Measurements from ENCODE around the gene PTPRN2. TPM values are rescaled to one million over a fixed set of nuclear protein-coding genes. Genes with fewer than 3 reads are reported as not detected.
A peak's percentile ranks its signal among the peaks of the same experiment; 100 is the strongest.
"Not testable (repeated sequence)": the region's sequence is repeated elsewhere in the genome, so short reads cannot be mapped to it uniquely, and the experiment has no call there.

Gene PTPRN2
- total and polyA plus RNA-seq, 5 experiments from 2014 or later: 0.69 to 1.5 (median 0.99) TPM

DNA sequence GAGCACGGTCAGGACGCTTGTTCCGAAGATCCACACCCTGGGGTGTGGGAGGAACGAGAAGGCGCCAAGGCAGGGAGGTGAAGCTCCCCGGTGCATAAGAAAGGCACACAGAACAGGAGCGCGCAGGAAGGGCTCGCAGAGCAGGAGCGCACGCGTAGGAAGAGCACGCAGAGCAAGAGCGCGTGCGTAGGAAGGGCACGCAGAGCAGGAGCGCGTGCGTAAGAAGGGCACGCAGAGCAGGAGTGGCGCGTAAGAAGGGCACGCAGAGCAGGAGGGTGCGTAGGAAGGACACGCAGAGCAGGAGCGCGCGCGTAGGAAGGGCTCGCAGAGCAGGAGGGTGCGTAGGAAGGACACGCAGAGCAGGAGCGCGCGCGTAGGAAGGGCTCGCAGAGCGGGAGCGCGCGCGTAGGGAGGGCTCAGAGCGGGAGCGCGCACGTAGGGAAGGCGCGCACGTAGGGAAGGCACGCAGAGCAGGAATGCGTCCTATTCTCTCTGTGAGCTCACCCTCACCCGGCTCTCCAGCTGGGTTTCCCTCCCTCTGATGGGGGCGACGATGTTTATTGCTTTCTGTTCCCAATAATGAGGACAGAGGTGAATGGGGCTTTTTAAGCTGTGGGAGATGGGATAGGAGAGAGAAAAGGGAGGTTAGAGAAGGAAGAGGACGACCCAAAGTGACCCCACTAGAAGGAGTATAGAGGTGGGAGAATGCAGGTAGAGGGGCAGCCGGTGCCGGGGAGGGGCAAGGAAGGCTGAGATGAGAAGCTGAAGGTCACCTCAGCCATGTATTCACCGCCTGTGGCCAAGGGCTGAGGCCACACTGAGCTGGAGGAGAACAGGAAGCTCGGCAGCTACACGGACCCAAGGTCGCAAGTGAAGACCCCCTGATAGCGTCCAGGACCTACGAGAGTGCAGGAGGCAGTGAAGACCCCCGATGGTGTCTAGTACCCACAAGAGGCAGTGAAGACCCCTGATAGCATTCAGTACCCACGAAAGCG, 423.2 kb downstream of the PTPRN2 start:
- peaks cover 0 to 24% (median 3%) of the 10 kb centered on the region in 5 donors for H3K27me3 Mint-ChIP-seq
- ATAC-seq (no peak), DNase-seq (no peak)
- H3K4me1 Mint-ChIP-seq: peaks cover 0 to 3% (median 0%) of the 10 kb centered on the region in 4 donors
- no peaks in the 10 kb centered on the region for H3K36me3 Mint-ChIP-seq
- H3K4me3 Mint-ChIP-seq: no peak overlapping the region
- H3K27ac Mint-ChIP-seq: no peak overlapping the region
- H3K9me3 Mint-ChIP-seq: peaks cover 0 to 12% (median 7%) of the 10 kb centered on the region in 9 donors
- POLR2A ChIA-PET: no interaction called here

DNA sequence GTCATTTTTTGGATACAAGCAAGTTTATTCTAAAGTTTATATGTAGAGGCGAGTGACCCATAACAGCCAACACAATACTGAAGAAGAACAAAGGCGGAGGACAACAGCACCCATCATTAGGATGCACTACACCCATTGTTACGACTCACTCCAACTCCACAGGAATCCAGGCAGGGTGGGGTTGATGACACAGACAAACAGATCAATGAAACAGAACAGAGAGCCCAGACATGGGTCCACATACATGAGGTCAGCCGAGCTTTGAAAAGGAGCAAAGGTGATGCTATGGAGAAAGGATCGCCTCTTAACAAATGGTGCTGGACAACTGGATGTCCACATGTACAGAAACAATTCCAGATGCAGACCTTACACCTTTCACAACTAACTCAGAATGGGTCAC, 426.4 kb downstream of the PTPRN2 start:
- Mint-ChIP-seq H3K27me3 (peaks cover 0 to 18% (median 0%) of the 10 kb centered on the region in 5 donors), H3K4me1 (peaks cover 0 to 3% (median 0%) of the 10 kb centered on the region in 4 donors), H3K27ac (no peak overlapping the region), H3K4me3 (no peak overlapping the region), H3K36me3 (no peaks in the 10 kb centered on the region), H3K9me3 (peaks cover 0 to 12% (median 7%) of the 10 kb centered on the region in 9 donors)
- POLR2A ChIA-PET: no interaction called here
- no peak for ATAC-seq
- no peak for DNase-seq

DNA sequence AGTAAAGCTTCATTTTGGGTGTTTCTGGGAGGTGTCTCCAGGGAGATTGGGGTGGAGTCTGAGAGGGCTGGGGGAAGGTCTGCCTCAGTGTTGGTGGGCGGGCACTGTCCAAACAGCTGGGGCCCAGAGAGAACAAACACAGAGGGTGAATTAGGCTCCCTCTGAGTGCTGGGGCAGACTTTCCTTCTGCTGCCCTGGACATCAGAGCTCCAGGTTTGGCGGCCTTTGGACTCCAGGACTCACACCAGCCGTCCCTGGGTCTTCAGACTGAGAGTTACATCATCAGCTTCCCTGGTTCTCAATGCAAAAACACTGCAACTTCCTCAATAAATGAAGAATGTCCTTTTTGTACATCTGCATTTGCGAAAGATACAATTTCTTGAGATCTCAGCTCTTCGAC, 427.4 kb downstream of the PTPRN2 start:
- POLR2A ChIA-PET: no interaction called here
- DNase-seq (no peak), ATAC-seq (no peak)
- Mint-ChIP-seq H3K27ac (no peak overlapping the region), H3K9me3 (peaks cover 0 to 21% (median 7%) of the 10 kb centered on the region in 9 donors), H3K4me1 (peaks cover 0 to 3% (median 0%) of the 10 kb centered on the region in 4 donors), H3K4me3 (no peak overlapping the region), H3K36me3 (peaks cover 0 to 6% (median 0%) of the 10 kb centered on the region in 3 donors), H3K27me3 (peaks cover 0 to 24% (median 5%) of the 10 kb centered on the region in 5 donors)

DNA sequence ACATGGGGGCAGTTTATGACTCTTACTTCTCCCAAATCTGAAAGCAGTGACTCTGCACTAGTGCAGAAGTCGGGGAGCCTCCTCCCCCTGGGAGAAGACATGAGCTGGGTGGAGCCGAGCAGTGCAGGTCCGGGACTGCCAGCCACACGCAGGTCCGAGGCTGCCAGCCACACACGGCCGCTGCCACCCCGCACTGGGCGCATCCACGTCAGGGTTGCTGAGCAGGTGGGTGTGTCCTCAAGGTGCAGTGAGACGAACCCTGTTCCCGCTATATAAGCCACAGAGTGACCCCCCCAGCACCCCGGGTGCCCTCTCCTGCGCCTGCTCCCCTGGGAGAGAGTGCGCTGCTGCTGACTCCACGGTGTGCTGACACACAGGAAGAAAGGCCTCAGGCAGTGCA, 430.2 kb downstream of the PTPRN2 start:
- Mint-ChIP-seq H3K27ac (no peak overlapping the region), H3K9me3 (peaks cover 0 to 13% (median 4%) of the 10 kb centered on the region in 9 donors), H3K27me3 (peaks cover 0 to 9% (median 8%) of the 10 kb centered on the region in 5 donors), H3K4me3 (no peak overlapping the region), H3K4me1 (no peaks in the 10 kb centered on the region), H3K36me3 (peaks cover 0 to 6% (median 0%) of the 10 kb centered on the region in 3 donors)
- no peak for DNase-seq
- POLR2A ChIA-PET: no interaction called here
- no peak for ATAC-seq

DNA sequence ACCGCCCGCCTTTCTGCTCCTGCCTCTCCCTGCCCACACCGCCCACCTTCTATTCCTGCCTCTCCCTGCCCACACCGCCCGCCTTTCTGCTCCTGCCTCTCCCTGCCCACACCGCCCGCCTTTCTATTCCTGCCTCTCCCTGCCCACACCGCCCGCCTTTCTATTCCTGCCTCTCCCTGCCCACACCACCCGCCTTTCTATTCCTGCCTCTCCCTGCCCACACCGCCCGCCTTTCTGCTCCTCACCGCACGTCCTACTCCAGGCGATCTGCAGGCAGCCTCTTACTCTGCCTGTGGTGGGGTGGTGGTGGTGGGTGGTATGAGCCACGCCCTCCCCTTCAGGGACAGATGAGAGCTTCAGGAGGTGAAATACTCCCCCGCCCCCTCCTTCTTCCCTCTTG, 436.4 kb downstream of the PTPRN2 start:
- H3K36me3 Mint-ChIP-seq, H3K27ac Mint-ChIP-seq, ATAC-seq, POLR2A ChIA-PET, H3K4me3 Mint-ChIP-seq, H3K4me1 Mint-ChIP-seq: not testable (repeated sequence)
- DNase-seq: peak in 5 of 10 donors; percentile 1 to 73 (median 23)
- peaks cover 0 to 13% (median 4%) of the 10 kb centered on the region in 9 donors for H3K9me3 Mint-ChIP-seq
- peaks cover 0 to 13% (median 11%) of the 10 kb centered on the region in 5 donors for H3K27me3 Mint-ChIP-seq

DNA sequence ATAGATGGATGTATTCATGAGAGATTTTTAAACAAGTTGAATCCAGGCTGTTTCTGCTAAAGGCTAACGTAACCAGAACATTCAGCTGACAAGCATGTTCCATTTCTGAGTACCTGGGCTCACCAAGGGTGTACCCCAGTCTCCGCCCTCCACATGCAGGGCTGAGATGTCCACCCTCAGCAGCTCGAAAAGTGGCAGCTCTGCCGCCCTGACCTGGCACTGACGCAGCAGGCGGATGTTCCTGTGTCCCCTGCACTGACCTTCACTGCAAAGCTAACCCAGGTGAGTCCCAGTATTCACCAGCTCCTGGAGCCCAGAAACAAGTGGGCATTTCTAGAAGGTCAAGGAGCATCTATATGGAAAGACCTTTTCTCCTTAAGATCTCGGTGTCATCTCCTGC, 437.4 kb downstream of the PTPRN2 start:
- peaks cover 0 to 1% (median 0%) of the 10 kb centered on the region in 3 donors for H3K36me3 Mint-ChIP-seq
- no peak overlapping the region for H3K4me3 Mint-ChIP-seq
- no peak for DNase-seq
- no peaks in the 10 kb centered on the region for H3K4me1 Mint-ChIP-seq
- H3K9me3 Mint-ChIP-seq: peaks cover 0 to 5% (median under 1%) of the 10 kb centered on the region in 9 donors
- peaks cover 0 to 13% (median 8%) of the 10 kb centered on the region in 5 donors for H3K27me3 Mint-ChIP-seq
- ATAC-seq: no peak
- POLR2A ChIA-PET: no interaction called here
- no peak overlapping the region for H3K27ac Mint-ChIP-seq

DNA sequence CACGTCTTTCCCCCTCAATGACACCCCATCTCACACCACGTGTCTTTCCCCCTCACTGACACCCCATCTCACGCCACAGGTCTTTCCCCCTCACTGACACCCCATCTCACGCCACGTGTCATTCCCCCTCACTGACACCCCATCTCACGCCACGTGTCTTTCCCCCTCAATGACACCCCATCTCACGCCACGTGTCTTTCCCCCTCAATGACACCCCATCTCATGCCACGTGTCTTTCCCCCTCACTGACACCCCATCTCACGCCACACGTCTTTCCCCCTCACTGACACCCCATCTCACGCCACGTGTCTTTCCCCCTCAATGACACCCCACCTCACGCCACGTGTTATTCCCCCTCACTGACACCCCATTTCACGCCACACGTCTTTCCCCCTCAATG, 440.2 kb downstream of the PTPRN2 start:
- H3K27ac Mint-ChIP-seq, H3K36me3 Mint-ChIP-seq, DNase-seq, ATAC-seq, H3K27me3 Mint-ChIP-seq, POLR2A ChIA-PET, H3K4me1 Mint-ChIP-seq, H3K9me3 Mint-ChIP-seq, H3K4me3 Mint-ChIP-seq: not testable (repeated sequence)

DNA sequence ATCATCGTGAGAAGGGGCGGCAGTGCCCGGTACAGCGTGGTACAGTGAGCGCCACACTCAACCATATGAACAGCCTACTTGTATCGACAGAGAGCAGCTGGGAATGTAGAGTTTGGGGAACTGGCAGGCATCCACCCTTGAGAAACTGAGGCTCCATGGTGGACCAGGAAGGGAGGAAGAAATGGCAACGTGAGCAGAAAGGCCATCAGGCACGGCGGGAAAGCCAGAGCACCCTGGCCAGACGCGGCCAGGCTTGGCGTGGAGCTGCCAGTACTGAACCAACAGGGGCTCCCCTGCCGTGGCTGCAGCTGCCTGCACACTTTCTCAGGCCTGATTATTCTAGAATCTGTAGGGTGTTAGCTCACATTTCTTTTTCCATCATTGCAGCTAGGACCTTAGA, 442.3 kb downstream of the PTPRN2 start:
- peaks cover 0 to 4% (median 0%) of the 10 kb centered on the region in 9 donors for H3K9me3 Mint-ChIP-seq
- DNase-seq (peak in 1 of 10 donors; percentile 44), ATAC-seq (no peak)
- H3K36me3 Mint-ChIP-seq: no peaks in the 10 kb centered on the region
- no peak overlapping the region for H3K27ac Mint-ChIP-seq
- H3K4me1 Mint-ChIP-seq: no peaks in the 10 kb centered on the region
- POLR2A ChIA-PET: no interaction called here
- no peaks in the 10 kb centered on the region for H3K27me3 Mint-ChIP-seq
- H3K4me3 Mint-ChIP-seq: no peak overlapping the region

DNA sequence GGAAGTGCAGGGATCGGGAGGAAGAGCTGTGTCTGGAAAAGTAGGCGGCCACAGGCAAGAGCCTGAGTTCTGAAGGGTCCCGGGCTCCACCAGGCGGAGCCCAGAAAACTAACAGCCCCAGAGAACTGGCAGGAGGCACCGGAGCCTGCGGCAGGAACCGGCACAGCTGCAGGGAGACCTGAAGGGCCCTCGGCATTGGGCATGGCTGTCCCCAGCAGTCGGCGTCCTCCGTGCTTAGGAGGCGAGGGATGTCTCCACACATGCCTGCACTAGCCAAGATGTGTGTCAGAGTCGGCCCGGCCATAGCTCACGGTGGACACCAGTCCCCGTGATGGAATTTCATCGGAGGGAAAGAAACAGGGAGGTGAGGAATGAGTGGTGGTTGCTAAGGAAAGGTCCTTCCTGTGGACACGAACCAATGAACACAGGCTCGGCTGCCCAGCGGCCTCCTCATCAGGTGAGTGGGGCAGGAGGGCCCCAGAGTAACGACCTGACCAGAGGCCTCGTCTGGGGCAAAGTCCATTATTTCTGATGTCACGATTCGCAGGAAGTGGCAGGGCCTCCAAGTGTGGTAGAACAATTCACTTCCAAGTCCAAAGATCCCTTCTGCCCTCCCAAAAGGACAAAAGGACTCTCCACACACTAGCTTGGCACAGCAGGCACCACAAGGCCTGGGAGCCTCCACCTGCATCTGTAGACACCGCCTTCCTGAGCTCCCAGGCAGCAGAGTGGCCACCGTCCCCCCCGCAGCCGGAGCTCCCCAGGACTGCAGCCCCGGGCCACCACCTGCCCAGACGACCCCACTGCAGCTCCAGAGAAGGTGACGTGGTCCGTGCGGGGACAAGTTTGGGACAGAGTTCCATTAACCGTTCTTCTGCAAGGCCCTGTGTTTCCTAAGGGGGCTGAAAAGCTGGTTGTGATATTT, 444.2 kb downstream of the PTPRN2 start:
- no peak overlapping the region for H3K27ac Mint-ChIP-seq
- H3K36me3 Mint-ChIP-seq: no peaks in the 10 kb centered on the region
- DNase-seq (peak in 1 of 10 donors; percentile 57), ATAC-seq (no peak)
- no peak overlapping the region for H3K4me3 Mint-ChIP-seq
- H3K27me3 Mint-ChIP-seq: no peaks in the 10 kb centered on the region
- H3K9me3 Mint-ChIP-seq: peaks cover 0 to 4% (median 0%) of the 10 kb centered on the region in 9 donors
- POLR2A ChIA-PET: no interaction called here
- no peaks in the 10 kb centered on the region for H3K4me1 Mint-ChIP-seq

DNA sequence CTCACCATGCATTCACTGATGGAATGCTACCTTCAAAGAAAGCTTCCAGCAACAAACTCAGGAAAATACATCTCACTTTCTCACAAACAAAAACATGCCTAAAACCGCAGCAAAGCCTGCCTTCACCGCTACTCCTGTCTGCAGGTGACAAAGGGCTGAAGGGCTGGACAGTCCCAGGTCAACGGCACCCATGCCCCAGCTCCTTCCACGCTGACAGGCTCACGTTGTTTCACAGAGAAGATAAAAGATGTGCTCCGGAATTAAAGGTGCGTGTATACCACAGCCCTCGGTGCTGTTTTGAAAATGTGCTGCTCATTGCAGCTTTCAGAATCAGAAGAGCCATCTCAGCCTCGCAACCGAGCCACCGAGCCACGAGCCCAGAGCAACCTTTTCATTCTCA, 445.0 kb downstream of the PTPRN2 start:
- H3K27ac Mint-ChIP-seq: no peak overlapping the region
- DNase-seq: no peak
- no peaks in the 10 kb centered on the region for H3K36me3 Mint-ChIP-seq
- H3K4me1 Mint-ChIP-seq: no peaks in the 10 kb centered on the region
- no peak overlapping the region for H3K4me3 Mint-ChIP-seq
- no peak for ATAC-seq
- peaks cover 0 to 4% (median 0%) of the 10 kb centered on the region in 9 donors for H3K9me3 Mint-ChIP-seq
- POLR2A ChIA-PET: no interaction called here
- peaks cover 0 to 3% (median 0%) of the 10 kb centered on the region in 5 donors for H3K27me3 Mint-ChIP-seq

DNA sequence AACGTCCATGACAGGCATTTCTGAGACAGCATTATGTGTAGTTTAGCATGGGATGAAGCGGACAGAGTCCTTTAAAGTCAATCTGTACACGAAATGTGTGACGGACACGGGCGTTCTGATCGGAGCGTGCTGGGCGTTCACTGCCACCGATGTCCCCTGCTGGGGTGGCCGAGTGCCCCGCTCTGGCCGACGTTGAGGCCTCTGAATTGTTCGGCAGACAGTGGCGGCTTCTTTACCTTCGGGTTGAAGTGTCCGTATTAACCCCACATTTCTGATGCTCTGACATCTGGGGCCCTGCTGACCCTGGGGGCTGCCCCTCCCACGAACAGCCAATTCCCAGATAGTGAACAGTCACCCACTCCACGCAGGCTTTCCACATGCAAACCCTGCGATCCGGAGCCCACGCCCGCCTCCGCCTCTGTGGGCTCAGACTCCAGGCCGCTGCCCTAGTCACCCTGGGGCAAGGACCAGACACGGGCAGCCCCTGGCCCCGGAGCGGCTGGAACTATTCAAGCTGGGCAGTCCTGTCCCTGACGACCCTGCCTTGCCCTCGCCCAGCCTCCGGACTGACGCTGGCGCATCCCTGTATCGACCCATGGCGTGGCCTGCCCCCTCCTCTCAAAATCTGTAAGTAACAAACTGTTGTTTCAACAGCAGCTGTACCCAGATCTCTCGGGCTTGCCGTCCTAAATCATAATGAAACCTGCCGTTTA, 445.7 kb downstream of the PTPRN2 start:
- no peak for DNase-seq
- Mint-ChIP-seq H3K27ac (peak overlapping the region in 1 of 10 donors; percentile 44), H3K36me3 (no peaks in the 10 kb centered on the region), H3K9me3 (peaks cover 0 to 4% (median 0%) of the 10 kb centered on the region in 9 donors), H3K27me3 (peaks cover 0 to 3% (median 0%) of the 10 kb centered on the region in 5 donors), H3K4me1 (no peaks in the 10 kb centered on the region), H3K4me3 (no peak overlapping the region)
- no peak for ATAC-seq
- POLR2A ChIA-PET: no interaction called here

DNA sequence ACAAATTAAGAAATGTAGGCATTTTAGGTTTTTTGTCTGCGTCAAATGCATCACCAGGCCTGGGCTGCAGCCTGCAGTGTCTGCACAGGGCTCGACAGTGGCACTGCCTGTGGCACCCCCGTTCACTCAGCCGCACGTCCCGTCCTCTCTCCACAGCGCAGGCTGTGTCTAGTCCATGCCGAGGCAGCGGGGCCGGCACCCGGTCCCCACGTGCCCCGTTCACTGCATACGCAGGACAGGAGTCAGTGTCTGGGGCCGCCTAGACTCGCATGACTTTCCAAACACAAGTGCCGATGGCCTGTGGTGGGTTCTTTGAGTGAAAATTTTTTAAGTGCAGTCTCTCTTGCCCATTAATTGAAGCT, 446.4 kb downstream of the PTPRN2 start:
- DNase-seq (no peak), ATAC-seq (no peak)
- Mint-ChIP-seq H3K36me3 (no peaks in the 10 kb centered on the region), H3K4me1 (no peaks in the 10 kb centered on the region), H3K27me3 (peaks cover 0 to 3% (median 0%) of the 10 kb centered on the region in 5 donors), H3K4me3 (no peak overlapping the region), H3K9me3 (peaks cover 0 to 4% (median 0%) of the 10 kb centered on the region in 9 donors), H3K27ac (no peak overlapping the region)
- POLR2A ChIA-PET: no interaction called here

Measured in naive thymus-derived CD8-positive, alpha-beta T cell (primary cell).